DLD1 (cell line): ENCODE data around the gene LSAMP.

ENCODE experiments used
- in situ Hi-C: cut with HindIII; loops from 2 replicates; pipeline ENCODE4 v1.10.0; 2017; ENCODE audit warnings: low sequenced_read_pairs

The LSAMP gene

GRCh38 chr3:116367761-116368395 lies 77.4 kb downstream of the LSAMP start:
- in situ Hi-C loops: no loop called here

DNA sequence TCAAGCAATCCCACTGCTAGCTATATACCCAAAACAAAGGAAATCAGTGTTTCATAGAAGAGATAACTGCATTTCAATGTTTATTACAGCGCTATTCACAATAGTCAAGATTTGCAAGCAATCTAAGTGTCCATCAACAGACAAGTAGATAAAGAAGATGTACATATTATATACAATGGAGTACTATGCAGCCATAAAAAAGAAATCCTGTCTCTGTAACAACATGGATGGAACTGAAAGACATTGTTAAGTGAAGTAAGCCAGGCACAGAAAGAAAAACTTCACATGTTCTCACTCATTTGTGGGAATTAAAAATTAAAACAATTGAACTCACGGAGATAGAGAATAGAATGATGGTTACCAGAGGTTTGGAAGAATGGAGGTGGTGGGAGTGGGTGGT lies 89.2 kb downstream of the LSAMP start:
- in situ Hi-C loops: no loop called here

- in situ Hi-C loops: no loop called here
Measured at GRCh38 chr3:116354382-116354781, 90.9 kb downstream of the LSAMP start.

DNA sequence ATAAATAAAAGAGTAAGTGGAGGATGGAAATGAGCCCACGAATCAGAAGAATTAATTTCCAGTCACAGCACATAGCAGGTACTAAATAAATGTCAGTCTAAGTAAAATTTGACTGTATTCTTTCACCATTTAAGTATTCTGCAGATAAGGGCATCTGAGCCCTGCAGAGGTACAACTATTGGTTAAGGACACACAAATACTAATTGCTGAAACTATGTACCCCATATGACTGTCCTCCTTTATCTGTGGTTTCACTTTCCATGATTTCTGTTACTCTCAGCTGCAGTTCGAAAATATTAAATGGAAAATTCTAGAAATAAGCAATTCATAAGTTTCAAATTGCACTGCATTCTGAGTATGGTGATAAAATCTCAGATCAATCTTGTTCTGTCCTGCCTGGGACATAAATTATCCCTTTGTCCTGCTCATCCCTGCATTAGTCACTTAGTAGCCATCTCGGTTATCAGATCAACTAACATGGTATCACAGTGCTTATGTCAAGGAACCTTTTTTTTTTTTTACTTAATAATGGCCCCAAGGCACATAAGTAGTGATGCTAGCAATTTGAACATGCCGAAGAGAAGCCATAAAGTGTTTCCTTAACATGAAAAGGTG lies 95.1 kb downstream of the LSAMP start:
- in situ Hi-C loops: no loop called here

DNA sequence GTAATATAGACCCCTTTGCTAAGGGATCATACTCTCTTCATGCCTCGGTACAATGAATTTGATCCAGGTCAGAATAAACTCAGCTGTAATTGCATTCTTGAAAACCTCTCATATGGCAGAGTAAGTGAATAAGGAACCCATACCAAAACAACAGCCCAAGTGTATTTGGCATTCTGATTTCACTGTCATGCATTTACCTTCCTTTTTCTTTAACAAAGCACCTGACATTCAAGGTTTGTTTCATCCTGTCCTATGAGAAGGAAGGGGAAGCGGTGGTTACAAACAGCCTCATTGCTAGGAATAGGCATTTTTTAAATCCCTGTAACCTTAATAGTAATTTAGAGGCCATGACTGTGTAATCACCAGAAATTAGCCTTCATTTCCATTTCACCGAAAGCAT lies 97.1 kb downstream of the LSAMP start:
- in situ Hi-C loops: no loop called here

DNA sequence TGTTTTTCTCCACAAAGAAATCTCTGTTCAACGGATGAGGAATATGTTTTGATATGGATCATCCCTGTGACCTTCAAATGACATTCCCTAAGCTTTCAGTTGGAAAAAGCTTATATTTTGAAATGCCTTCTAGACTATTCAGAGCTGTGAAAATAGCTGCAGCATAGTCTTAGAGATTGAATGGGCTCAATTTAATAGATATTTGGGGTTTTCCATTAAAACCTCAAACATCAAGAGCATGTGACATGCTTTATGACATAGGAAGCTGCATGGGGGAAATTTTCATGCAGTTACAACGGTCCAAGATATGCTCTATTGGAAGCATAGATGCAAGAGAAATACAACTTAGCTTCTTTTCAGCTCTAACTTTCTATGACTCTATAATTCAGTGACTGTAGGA lies 102.8 kb downstream of the LSAMP start:
- in situ Hi-C loops: no loop called here

- in situ Hi-C loops: no loop called here
Measured at GRCh38 chr3:116341899-116342298, 103.4 kb downstream of the LSAMP start.

- in situ Hi-C loops: no loop called here
Measured at GRCh38 chr3:116341381-116341780, 103.9 kb downstream of the LSAMP start.

- in situ Hi-C loops: no loop called here
Measured at GRCh38 chr3:116340680-116341216, 104.5 kb downstream of the LSAMP start.

DNA sequence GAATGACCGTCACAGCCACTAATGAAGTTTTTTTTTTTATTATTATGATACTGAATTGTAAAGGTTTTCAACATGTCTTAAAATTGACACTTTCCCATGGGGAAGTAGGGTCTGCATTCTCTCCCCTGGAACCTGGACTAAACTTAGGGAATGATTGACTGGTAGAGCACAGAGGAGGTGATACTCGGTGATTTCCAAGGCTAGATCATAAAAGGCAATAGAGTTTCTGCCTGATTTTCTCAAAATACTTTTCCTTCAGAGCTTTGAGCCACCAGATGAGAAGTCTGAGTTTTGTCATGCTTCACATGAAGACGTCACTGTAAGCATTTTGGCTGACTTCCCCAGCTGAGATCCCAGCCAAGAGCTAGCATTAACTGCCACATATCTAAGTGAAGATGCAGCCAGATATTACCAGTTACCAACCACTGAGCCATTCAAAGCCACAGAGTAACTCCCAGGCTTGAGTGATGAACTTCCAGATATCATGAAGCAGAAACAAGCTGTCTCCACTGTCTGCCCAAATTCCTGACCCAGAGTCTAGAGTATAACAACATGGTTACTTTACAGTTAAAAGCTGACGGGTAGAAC lies 105.8 kb downstream of the LSAMP start:
- in situ Hi-C loops: no loop called here

DNA sequence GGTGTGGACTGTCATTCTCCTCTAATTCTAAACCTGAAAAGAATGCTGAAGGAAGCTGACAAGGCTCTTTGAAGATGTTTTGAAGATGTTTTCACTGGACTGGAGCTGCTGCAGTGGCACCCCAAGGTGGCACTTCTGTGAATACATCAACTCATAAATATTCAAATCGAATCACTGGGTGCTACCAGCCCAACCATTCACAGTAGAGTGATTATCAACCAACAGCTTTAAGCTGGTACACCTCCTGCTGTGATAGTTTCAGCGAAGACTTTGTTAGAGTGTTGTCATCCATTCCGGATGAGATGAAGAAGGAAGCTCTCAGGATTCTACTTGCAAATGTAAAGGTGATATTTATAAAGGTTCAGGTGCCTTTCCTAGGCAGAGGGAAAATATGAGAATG lies 106.6 kb downstream of the LSAMP start:
- in situ Hi-C loops: no loop called here

GRCh38 chr3:116337229-116337628 lies 108.1 kb downstream of the LSAMP start:
- in situ Hi-C loops: no loop called here

GRCh38 chr3:116331380-116331779 lies 113.9 kb downstream of the LSAMP start:
- in situ Hi-C loops: no loop called here

GRCh38 chr3:116322750-116323375 lies 122.4 kb downstream of the LSAMP start:
- in situ Hi-C loops: no loop called here

- in situ Hi-C loops: no loop called here
Measured at GRCh38 chr3:116318370-116318769, 126.9 kb downstream of the LSAMP start.

DNA sequence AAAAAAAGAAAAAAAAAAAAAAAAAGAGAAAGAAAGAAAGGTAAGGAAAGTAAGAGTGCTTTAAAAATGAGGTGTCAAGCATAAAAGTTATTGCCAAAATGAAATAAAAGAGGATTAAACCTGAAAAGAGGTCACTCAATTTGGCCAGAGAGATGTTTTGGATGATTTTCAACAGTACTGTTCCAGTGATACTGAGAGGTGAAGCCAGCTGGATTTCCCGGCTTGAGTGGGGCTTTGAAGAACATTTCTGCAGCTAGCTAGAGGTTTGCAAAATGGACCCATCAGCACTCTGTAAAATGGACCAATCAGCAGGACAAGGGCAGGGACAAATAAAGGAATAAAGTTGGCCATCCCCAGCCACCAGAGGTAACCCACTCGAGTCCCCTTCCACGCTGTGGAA lies 128.5 kb downstream of the LSAMP start:
- in situ Hi-C loops: no loop called here

DNA sequence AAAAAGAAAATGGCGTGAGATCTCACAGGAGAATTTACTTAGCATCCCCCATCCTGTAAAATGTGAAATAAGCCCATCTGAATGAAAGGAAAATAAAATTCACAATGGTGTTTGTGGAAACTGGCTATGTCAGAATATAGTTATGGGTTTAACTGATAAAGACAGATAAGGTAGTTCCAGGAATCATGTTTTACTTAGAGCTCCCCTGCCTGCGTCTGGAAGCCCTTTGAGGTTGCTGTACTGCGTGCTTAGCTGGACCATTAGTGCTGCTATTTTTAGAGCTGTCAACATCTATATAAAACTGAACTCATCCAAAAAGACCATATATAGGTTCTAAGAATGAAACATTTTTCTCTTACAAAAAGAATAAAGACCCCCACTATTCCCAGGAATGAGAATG lies 130.8 kb downstream of the LSAMP start:
- in situ Hi-C loops: no loop called here

DNA sequence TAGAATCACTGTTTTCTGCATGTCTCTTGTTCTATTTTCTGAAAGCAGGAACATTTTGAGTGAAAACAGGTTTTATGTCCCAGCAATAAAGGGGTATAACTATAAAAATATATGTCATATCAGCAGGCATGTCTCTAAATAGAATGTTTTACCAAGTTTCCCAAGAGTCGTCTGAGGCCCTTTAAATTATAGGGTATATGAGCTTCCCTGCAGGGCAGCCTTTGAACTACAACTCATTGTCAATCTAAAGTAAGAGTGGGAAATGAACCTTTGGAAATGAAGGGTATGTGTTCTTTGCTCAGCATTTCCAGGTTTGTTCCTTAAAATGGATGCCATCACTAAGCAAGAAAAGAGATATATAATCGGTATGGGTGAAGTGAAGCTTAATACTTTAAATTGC lies 138.6 kb downstream of the LSAMP start:
- in situ Hi-C loops: no loop called here

DNA sequence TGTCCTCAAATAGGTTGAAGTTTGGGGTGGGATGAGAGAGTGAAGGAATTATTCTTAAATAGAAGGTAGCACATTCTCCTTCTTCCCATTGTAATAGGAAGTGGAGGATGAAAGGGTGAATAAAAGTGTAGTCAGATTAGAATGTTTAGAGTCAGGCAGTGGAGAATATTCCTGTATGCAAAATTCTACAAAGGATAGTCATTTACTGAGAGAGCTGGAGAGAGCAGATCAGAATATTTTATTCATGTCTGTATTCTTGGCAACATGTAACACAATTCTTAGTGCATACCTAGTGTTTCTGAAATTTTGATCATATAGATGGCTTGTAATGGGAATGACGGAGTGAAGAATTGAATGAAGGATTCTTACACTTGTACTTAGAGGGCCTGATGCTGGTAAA lies 139.1 kb downstream of the LSAMP start:
- in situ Hi-C loops: no loop called here

DNA sequence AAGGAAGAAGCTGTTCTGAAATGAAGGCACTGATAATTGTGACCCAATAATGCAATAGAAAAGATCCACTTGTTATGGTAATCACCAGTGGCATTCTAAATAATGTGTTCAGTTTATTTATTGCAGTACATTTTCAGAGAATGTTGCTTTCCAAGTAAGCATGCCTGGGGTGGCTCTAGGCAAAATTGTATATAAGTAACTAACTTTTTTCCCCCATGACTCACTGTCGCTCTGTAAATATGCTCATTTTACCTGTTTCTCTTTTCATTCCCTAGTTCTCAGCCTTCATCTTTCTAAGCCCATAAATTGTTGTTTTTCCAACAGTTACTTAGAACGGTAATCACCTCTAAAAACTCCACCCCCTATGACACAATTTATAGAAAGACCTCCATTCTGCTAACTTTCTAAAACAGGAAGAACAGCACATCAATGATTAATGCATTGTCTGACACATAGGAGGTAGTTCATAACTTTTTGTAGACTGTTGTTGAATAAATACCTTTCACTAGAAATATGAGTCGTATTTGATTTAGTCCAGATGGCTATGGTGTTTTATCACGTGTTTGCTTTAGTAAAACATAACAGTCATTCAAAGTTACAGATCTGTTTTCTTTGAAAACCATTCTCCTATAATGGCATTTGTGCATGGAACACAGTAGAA lies 143.1 kb downstream of the LSAMP start:
- in situ Hi-C loops: no loop called here

GRCh38 chr3:116301422-116301821 lies 143.9 kb downstream of the LSAMP start:
- in situ Hi-C loops: no loop called here
